ENCODE data around the gene LYSMD4. TPM values are rescaled to one million over a fixed set of nuclear protein-coding genes. Genes with fewer than 3 reads are reported as not detected.
A peak's percentile ranks its signal among the peaks of the same experiment; 100 is the strongest.

The LYSMD4 gene
- total and polyA plus RNA-seq, 5 donors, result 12.6 to 19.3 (median 14.7) TPM

DNA sequence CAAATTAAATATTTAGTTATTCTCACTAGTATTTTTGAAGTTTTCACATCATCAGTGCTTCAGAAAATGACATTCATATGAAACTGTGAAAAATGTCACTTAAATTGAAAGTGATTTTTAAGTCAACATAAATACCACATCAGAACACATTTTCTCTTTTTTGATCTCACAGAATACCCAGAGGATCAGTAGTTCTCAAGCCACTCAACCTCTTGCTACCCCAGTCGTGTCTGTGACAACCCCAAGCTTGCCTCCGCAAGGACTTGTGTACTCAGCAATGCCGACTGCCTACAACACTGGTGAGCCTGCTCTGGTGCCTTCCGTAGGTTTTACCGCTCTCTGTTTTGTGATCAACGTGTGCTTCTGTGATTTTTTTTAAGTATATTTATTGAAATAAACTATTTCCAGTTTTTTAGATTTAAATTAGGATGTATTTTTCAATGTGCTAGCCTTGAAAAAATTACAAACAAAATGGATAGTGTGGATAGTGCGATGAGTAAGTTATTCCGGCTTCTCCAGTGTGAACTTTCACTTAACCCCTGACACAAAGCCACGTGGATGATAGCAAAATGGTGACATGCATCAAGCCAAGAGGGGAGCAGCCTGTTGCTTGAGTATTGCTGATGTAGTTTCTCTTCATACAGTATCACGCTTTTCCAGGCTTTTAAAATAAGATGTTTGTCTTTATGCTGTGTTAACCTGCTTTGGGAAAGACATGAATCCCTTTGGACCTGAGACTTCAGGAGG is 26.5 kb downstream of the LYSMD4 start:
- 76% methylated on average over 10 of the region's 10 CpGs for WGBS
- intact Hi-C loops (cut with DNase I), result loop anchor here in 3 of 4 donors (5.0 to 10.0 kb wide), 4 partner anchors 142 to 422 kb away; partner anchors contain the start of gene MEF2A (in 2 of the 3)
- ATAC-seq (no peak), DNase-seq (no peak)
- Histone ChIP-seq H3K4me1 (ENCODE audit: control insufficient read depth, insufficient read depth, low read length) (peaks cover 15% of the 10 kb centered on the region), H3K4me3 (ENCODE audit: low read length) (no peak overlapping the region), H3K27me3 (ENCODE audit: control insufficient read depth, insufficient read depth) (no peaks in the 10 kb centered on the region), H3K27ac (ENCODE audit: low read length) (peak overlapping the region; percentile 9), H3K9me3 (ENCODE audit: control insufficient read depth, low read length) (no peaks in the 10 kb centered on the region)

DNA sequence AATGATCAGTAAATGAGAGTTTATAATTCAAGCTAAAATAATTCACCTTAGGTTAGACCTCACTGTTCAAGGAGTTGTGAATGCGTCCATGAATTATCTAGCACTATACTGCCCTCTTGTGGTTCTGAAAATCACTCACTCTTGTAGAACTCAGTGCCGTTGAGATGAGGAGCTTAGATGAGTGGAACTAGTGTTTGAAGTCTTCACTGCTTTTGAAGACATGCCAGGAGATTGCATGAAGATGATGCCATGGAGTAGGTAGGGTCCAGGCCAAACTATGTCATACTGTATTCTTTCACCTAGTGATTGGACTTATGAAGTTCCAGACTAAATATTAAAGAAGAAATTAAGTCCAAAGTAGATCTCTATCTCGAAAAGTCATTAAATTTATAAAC is 28.8 kb downstream of the LYSMD4 start:
- Histone ChIP-seq H3K27ac (ENCODE audit: low read length) (no peak overlapping the region), H3K4me3 (ENCODE audit: low read length) (no peak overlapping the region), H3K9me3 (ENCODE audit: control insufficient read depth, low read length) (no peaks in the 10 kb centered on the region), H3K27me3 (ENCODE audit: control insufficient read depth, insufficient read depth) (no peaks in the 10 kb centered on the region), H3K4me1 (ENCODE audit: control insufficient read depth, insufficient read depth, low read length) (peaks cover 12% of the 10 kb centered on the region)
- peak; percentile 71 to 77 for ATAC-seq
- intact Hi-C loops (cut with DNase I), result loop anchor here in 2 of 4 donors (5.0 to 10.0 kb wide), 4 partner anchors 140 to 420 kb away; partner anchors contain the start of gene MEF2A (in 2 of the 2)
- DNase-seq, result no peak
- WGBS, result 31% methylated on average over 3 of the region's 3 CpGs

GRCh38 chr15:99703603-99704443 is 29.4 kb downstream of the LYSMD4 start:
- intact Hi-C loops (cut with DNase I), result loop anchor here in 2 of 4 donors (5.0 to 10.0 kb wide), 4 partner anchors 139 to 419 kb away; partner anchors contain the start of gene MEF2A (in 2 of the 2)
- Histone ChIP-seq H3K4me3 (ENCODE audit: low read length) (no peak overlapping the region), H3K27me3 (ENCODE audit: control insufficient read depth, insufficient read depth) (no peaks in the 10 kb centered on the region), H3K9me3 (ENCODE audit: control insufficient read depth, low read length) (no peaks in the 10 kb centered on the region), H3K4me1 (ENCODE audit: control insufficient read depth, insufficient read depth, low read length) (peaks cover 8% of the 10 kb centered on the region), H3K27ac (ENCODE audit: low read length) (peak overlapping the region; percentile 26)
- DNase-seq, result no peak
- 8% methylated on average over 7 of the region's 7 CpGs for WGBS
- peak; percentile 67 to 68 for ATAC-seq

GRCh38 chr15:99702895-99703602 is 30.2 kb downstream of the LYSMD4 start:
- peaks cover 4% of the 10 kb centered on the region for H3K4me1 ChIP-seq (ENCODE audit: control insufficient read depth, insufficient read depth, low read length)
- peak overlapping the region; percentile 78 for H3K27ac ChIP-seq (ENCODE audit: low read length)
- H3K9me3 ChIP-seq (ENCODE audit: control insufficient read depth, low read length), result no peaks in the 10 kb centered on the region
- DNase-seq (no peak), ATAC-seq (peak; percentile 5 to 27)
- no peak overlapping the region for H3K4me3 ChIP-seq (ENCODE audit: low read length)
- no peaks in the 10 kb centered on the region for H3K27me3 ChIP-seq (ENCODE audit: control insufficient read depth, insufficient read depth)
- intact Hi-C loops (cut with DNase I), result loop anchor here in 2 of 4 donors (5.0 to 10.0 kb wide), 4 partner anchors 138 to 418 kb away; partner anchors contain the start of gene MEF2A (in 2 of the 2)
- WGBS, result 32% methylated on average over 4 of the region's 4 CpGs

- intact Hi-C loops (cut with DNase I), result no loop called here
- H3K4me1 ChIP-seq (ENCODE audit: control insufficient read depth, insufficient read depth, low read length), result peaks cover 1% of the 10 kb centered on the region
- H3K9me3 ChIP-seq (ENCODE audit: control insufficient read depth, low read length), result no peaks in the 10 kb centered on the region
- peak; percentile 45 to 54 for ATAC-seq
- no peak overlapping the region for H3K27ac ChIP-seq (ENCODE audit: low read length)
- DNase-seq, result no peak
- H3K27me3 ChIP-seq (ENCODE audit: control insufficient read depth, insufficient read depth), result no peaks in the 10 kb centered on the region
- 47% methylated on average over 2 of the region's 2 CpGs for WGBS
- H3K4me3 ChIP-seq (ENCODE audit: low read length), result no peak overlapping the region
Measured at GRCh38 chr15:99696096-99696495, 37.1 kb downstream of the LYSMD4 start.

DNA sequence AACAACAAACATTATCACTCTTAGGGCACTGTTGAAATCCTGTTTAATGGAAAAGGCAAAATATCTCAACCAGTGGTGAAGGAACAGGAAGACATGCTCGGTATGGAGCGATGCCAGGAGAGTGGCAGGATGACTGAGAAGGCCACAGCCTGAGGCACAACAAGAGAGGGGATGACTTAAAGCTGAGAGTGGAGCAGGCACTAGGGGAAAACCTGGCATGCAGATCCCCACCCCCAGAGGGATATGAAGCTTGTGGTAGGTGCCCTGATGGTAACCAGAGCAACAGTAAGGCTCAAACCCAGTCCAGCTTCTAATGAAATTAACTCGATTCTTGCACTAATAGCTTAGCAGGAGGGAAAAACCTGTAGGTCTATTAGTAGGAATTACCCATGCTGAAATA is 40.4 kb downstream of the LYSMD4 start:
- ATAC-seq (peak; percentile 9 to 40), DNase-seq (no peak)
- Histone ChIP-seq H3K9me3 (ENCODE audit: control insufficient read depth, low read length) (no peaks in the 10 kb centered on the region), H3K27me3 (ENCODE audit: control insufficient read depth, insufficient read depth) (no peaks in the 10 kb centered on the region), H3K4me1 (ENCODE audit: control insufficient read depth, insufficient read depth, low read length) (no peaks in the 10 kb centered on the region), H3K27ac (ENCODE audit: low read length) (no peak overlapping the region), H3K4me3 (ENCODE audit: low read length) (no peak overlapping the region)
- intact Hi-C loops (cut with DNase I), result no loop called here
- WGBS, result 83% methylated on average over 3 of the region's 3 CpGs

GRCh38 chr15:99686290-99686689 is 46.9 kb downstream of the LYSMD4 start:
- no peaks in the 10 kb centered on the region for H3K9me3 ChIP-seq (ENCODE audit: control insufficient read depth, low read length)
- no peaks in the 10 kb centered on the region for H3K27me3 ChIP-seq (ENCODE audit: control insufficient read depth, insufficient read depth)
- no peak overlapping the region for H3K4me3 ChIP-seq (ENCODE audit: low read length)
- no peak for ATAC-seq
- no peak for DNase-seq
- H3K4me1 ChIP-seq (ENCODE audit: control insufficient read depth, insufficient read depth, low read length), result peaks cover 2% of the 10 kb centered on the region
- no peak overlapping the region for H3K27ac ChIP-seq (ENCODE audit: low read length)
- WGBS, result 100% methylated on average over 1 of the region's 1 CpG
- intact Hi-C loops (cut with DNase I), result no loop called here

- 56% methylated on average over 9 of the region's 9 CpGs for WGBS
- Histone ChIP-seq H3K9me3 (ENCODE audit: control insufficient read depth, low read length) (no peaks in the 10 kb centered on the region), H3K4me1 (ENCODE audit: control insufficient read depth, insufficient read depth, low read length) (peaks cover 2% of the 10 kb centered on the region), H3K27ac (ENCODE audit: low read length) (peak overlapping the region; percentile 92), H3K4me3 (ENCODE audit: low read length) (no peak overlapping the region), H3K27me3 (ENCODE audit: control insufficient read depth, insufficient read depth) (no peaks in the 10 kb centered on the region)
- peak; percentile 75 to 92 for ATAC-seq
- intact Hi-C loops (cut with DNase I), result no loop called here
- DNase-seq, result no peak
Measured at GRCh38 chr15:99683000-99683670, 50.1 kb downstream of the LYSMD4 start.

DNA sequence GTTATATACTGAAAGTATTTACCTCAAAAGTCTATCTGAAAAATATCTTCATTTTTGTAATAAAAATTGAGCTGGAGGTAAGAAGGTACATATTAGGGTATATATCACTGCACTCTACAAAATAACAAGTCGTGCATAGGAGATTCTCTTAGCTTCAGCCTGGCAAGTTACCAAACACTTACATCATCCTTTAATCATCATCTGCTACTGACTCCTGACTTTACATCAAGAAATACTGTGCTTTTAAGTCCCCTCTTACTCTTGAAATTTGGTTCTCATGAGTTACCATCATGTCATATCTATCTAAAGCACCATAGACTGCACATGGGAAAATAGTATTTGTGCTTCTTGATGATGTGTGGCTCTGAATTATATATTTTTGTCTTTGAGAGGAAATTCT is 50.8 kb downstream of the LYSMD4 start:
- ATAC-seq, result peak in 1 of 2 donors; percentile 54
- WGBS, result 0% methylated on average over 1 of the region's 1 CpG
- DNase-seq, result no peak
- Histone ChIP-seq H3K27ac (ENCODE audit: low read length) (no peak overlapping the region), H3K4me1 (ENCODE audit: control insufficient read depth, insufficient read depth, low read length) (peaks cover 2% of the 10 kb centered on the region), H3K4me3 (ENCODE audit: low read length) (no peak overlapping the region), H3K9me3 (ENCODE audit: control insufficient read depth, low read length) (no peaks in the 10 kb centered on the region), H3K27me3 (ENCODE audit: control insufficient read depth, insufficient read depth) (no peaks in the 10 kb centered on the region)
- intact Hi-C loops (cut with DNase I), result no loop called here

- H3K4me1 ChIP-seq (ENCODE audit: control insufficient read depth, insufficient read depth, low read length), result peaks cover 2% of the 10 kb centered on the region
- ATAC-seq, result no peak
- H3K27me3 ChIP-seq (ENCODE audit: control insufficient read depth, insufficient read depth), result no peaks in the 10 kb centered on the region
- H3K9me3 ChIP-seq (ENCODE audit: control insufficient read depth, low read length), result no peaks in the 10 kb centered on the region
- intact Hi-C loops (cut with DNase I), result no loop called here
- WGBS, result 71% methylated on average over 1 of the region's 1 CpG
- no peak overlapping the region for H3K27ac ChIP-seq (ENCODE audit: low read length)
- H3K4me3 ChIP-seq (ENCODE audit: low read length), result no peak overlapping the region
- no peak for DNase-seq
Measured at GRCh38 chr15:99681990-99682389, 51.2 kb downstream of the LYSMD4 start.

Measured in right cardiac atrium (tissue), 5 donors.